ENCODE data around the gene PPP1R7. TPM values are rescaled to one million over a fixed set of nuclear protein-coding genes. Genes with fewer than 3 reads are reported as not detected.

PPP1R7 gene
- polyA plus RNA-seq, 3 donors = 54.9 to 102 (median 84.4) TPM

DNA sequence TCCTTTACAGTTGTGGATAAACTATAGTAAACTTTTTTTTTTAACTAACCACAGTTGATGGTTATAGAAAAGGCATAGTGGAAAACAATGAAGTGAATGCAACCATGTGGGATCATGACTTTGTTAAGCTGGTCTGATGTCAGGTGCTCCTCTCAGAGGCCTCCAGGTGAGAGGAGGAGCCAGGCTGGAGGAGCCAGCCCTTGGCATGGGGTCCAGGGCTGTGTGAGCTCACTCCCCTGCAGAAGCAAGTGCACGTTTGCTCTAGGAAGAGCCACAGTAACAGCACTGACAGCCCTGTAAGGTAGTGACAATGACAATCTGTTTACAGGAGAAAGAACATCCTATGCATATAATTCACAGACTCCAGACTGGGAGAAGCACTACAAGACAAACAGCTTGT is 5.7 kb downstream of the PPP1R7 start:
- intact Hi-C loops (cut with micrococcal nuclease) = loop anchor here in 1 of 2 donors (10.0 kb wide), 1 partner anchor 161 kb away; the partner anchor contains the start of gene SNED1
- Mint-ChIP-seq H3K4me3 (peak overlapping the region in 1 of 2 donors; percentile 12), H3K27ac (no peak overlapping the region)

DNA sequence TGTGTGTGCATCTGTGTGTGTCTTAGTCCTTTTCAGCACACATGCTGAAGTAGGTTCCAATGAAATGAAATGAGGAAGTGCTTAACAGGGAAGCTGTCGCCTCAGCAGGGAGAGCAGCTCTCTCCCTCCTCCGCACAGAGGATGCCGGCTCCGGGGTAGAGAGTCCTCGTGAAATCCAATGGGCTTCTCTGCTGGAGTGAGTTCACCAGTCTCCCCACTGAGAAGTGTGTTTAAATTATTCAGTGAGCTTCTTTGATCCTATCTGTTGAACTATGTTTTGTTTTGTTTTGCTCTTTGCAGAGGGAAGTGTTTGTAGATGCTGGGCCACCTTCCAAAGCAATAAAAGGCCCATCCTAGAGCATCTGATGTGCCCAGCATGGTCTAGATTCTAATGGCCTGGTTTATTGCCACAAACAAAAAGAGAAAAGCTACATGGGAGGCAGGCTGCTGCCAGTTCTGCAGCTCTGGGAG is 6.7 kb downstream of the PPP1R7 start:
- intact Hi-C loops (cut with micrococcal nuclease) = loop anchor here in 1 of 2 donors (10.0 kb wide), 1 partner anchor 162 kb away; the partner anchor contains the start of gene SNED1
- H3K9me3 Mint-ChIP-seq = no peaks in the 10 kb centered on the region
- H3K27me3 Mint-ChIP-seq (ENCODE audit: low read depth in 3 of 3) = no peaks in the 10 kb centered on the region
- Histone ChIP-seq H3K4me3 (replicated peaks in 1 of 3; ENCODE audit: low read depth in 2 of 3, low read length in 3 of 3) (no peak overlapping the region), H3K4me1 (ENCODE audit: control insufficient read depth in 1 of 2, insufficient read depth in 2 of 2, low read length in 2 of 2) (peaks cover 4 to 7% of the 10 kb centered on the region in 2 donors), H3K9ac (ENCODE audit: insufficient read depth, low read length, poor library complexity, severe bottlenecking) (no peak overlapping the region), H3K4me2 (replicated peaks; ENCODE audit: extremely low read depth, low read length, poor library complexity, severe bottlenecking) (no peak overlapping the region), H3K27ac (ENCODE audit: low read depth in 1 of 2, low read length in 2 of 2) (peak overlapping the region in 1 of 2 donors; percentile 16), H3K79me2 (ENCODE audit: insufficient read depth, low read length) (peaks cover 13% of the 10 kb centered on the region), H2AFZ (ENCODE audit: insufficient read depth, low read depth, low read length, poor library complexity, severe bottlenecking) (no peak overlapping the region), H3K36me3 (replicated peaks in 1 of 2; ENCODE audit: control insufficient read depth in 1 of 2, insufficient read depth in 2 of 2, low read length in 2 of 2) (peaks cover 44 to 74% of the 10 kb centered on the region in 2 donors), H4K20me1 (ENCODE audit: insufficient read depth, low read length) (peaks cover 27% of the 10 kb centered on the region), H3K9me3 (replicated peaks in 1 of 2; ENCODE audit: control insufficient read depth in 1 of 2, insufficient read depth in 1 of 2, low read length in 2 of 2) (no peaks in the 10 kb centered on the region), H3K27me3 (ENCODE audit: control insufficient read depth in 2 of 2, insufficient read depth in 2 of 2, low read length in 2 of 2) (no peaks in the 10 kb centered on the region)
- TF ChIP-seq, protein P1, sequence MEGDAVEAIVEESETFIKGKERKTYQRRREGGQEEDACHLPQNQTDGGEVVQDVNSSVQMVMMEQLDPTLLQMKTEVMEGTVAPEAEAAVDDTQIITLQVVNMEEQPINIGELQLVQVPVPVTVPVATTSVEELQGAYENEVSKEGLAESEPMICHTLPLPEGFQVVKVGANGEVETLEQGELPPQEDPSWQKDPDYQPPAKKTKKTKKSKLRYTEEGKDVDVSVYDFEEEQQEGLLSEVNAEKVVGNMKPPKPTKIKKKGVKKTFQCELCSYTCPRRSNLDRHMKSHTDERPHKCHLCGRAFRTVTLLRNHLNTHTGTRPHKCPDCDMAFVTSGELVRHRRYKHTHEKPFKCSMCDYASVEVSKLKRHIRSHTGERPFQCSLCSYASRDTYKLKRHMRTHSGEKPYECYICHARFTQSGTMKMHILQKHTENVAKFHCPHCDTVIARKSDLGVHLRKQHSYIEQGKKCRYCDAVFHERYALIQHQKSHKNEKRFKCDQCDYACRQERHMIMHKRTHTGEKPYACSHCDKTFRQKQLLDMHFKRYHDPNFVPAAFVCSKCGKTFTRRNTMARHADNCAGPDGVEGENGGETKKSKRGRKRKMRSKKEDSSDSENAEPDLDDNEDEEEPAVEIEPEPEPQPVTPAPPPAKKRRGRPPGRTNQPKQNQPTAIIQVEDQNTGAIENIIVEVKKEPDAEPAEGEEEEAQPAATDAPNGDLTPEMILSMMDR (IDR thresholded peaks at IDR 0.05) = no peak
- peaks cover 52 to 62% of the 10 kb centered on the region in 2 donors for H3K36me3 Mint-ChIP-seq
- peaks cover 8% of the 10 kb centered on the region for H3K4me1 Mint-ChIP-seq
- peak overlapping the region in 2 of 7 donors; percentile 3 to 23 for H3K27ac Mint-ChIP-seq
- H3K4me3 Mint-ChIP-seq = no peak overlapping the region
- DNase-seq = peak; percentile 8 to 26 (median 24)
- no CpG with 5 or more reads among the region's 5 CpGs for WGBS (ENCODE audit: insufficient coverage)

More for the DNA sequence above, 5.7 kb downstream of the PPP1R7 start:
- Histone ChIP-seq H3K4me1 (ENCODE audit: control insufficient read depth in 1 of 2, insufficient read depth in 2 of 2, low read length in 2 of 2) (peaks cover 10 to 11% of the 10 kb centered on the region in 2 donors), H3K4me2 (replicated peaks; ENCODE audit: extremely low read depth, low read length, poor library complexity, severe bottlenecking) (no peak overlapping the region), H3K9me3 (replicated peaks in 1 of 2; ENCODE audit: control insufficient read depth in 1 of 2, insufficient read depth in 1 of 2, low read length in 2 of 2) (no peaks in the 10 kb centered on the region), H3K4me3 (replicated peaks in 1 of 3; ENCODE audit: low read depth in 2 of 3, low read length in 3 of 3) (no peak overlapping the region), H3K9ac (ENCODE audit: insufficient read depth, low read length, poor library complexity, severe bottlenecking) (no peak overlapping the region), H2AFZ (ENCODE audit: insufficient read depth, low read depth, low read length, poor library complexity, severe bottlenecking) (no peak overlapping the region), H4K20me1 (ENCODE audit: insufficient read depth, low read length) (peaks cover 37% of the 10 kb centered on the region), H3K79me2 (ENCODE audit: insufficient read depth, low read length) (peaks cover 23% of the 10 kb centered on the region), H3K27me3 (ENCODE audit: control insufficient read depth in 2 of 2, insufficient read depth in 2 of 2, low read length in 2 of 2) (no peaks in the 10 kb centered on the region), H3K36me3 (replicated peaks in 1 of 2; ENCODE audit: control insufficient read depth in 1 of 2, insufficient read depth in 2 of 2, low read length in 2 of 2) (peaks cover 38 to 66% of the 10 kb centered on the region in 2 donors), H3K27ac (ENCODE audit: low read depth in 1 of 2, low read length in 2 of 2) (no peak overlapping the region)
- Mint-ChIP-seq H3K27me3 (ENCODE audit: low read depth in 3 of 3) (peaks cover 0 to 2% (median 0%) of the 10 kb centered on the region in 3 donors), H3K4me1 (peaks cover 19% of the 10 kb centered on the region), H3K9me3 (no peaks in the 10 kb centered on the region), H3K36me3 (peaks cover 46 to 55% of the 10 kb centered on the region in 2 donors)
- TF ChIP-seq, protein P1 (IDR thresholded peaks at IDR 0.05) = no peak
- 100% methylated on average over 1 of the region's 1 CpG for WGBS (ENCODE audit: insufficient coverage)
- no peak for DNase-seq
